ENCODE results near the gene UBE2E2. TPM values are rescaled to one million over a fixed set of nuclear protein-coding genes. Genes with fewer than 3 reads are reported as not detected.

The UBE2E2 gene
- total RNA-seq, 1 experiment from 2014 or later: 54.9 TPM

DNA sequence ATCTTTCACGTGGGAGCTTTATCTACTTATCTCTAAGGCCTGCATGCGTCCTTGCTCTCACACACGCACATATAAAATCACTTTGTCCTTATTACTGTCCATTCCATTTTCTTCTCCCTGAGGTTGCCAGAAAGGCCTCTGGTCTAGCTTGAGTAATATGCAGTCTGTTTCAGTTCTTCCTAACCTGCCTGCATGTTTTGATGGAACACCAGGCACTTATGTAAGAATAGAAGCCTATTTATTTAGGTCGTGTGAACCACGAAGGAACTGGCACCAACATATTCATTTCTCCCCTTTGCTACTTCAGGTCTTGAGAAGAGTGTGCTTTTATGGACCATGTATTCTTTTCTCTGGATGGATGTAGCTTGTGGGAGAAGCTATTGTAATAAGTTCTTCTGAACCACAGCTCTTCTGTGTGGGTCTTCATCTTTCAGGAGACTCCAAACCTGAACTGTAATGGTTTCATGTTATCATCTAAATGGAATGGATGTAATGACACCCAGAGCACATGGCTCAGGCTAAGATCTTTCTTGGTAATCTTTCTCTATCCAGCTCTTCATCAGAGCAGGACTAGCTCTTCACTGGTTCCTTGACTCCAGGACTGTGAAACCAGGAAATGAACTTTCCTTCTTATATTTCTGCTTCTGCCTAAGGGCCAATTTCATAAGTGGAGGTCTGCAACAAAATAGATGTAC lies 53.8 kb downstream of the UBE2E2 start (continued):
- TF ChIP-seq, protein P1, sequence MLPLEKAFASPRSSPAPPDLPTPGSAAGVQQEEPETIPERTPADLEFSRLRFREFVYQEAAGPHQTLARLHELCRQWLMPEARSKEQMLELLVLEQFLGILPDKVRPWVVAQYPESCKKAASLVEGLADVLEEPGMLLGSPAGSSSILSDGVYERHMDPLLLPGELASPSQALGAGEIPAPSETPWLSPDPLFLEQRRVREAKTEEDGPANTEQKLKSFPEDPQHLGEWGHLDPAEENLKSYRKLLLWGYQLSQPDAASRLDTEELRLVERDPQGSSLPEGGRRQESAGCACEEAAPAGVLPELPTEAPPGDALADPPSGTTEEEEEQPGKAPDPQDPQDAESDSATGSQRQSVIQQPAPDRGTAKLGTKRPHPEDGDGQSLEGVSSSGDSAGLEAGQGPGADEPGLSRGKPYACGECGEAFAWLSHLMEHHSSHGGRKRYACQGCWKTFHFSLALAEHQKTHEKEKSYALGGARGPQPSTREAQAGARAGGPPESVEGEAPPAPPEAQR (CRISPR knock-in tag; IDR thresholded peaks at IDR 0.05): no peak

DNA sequence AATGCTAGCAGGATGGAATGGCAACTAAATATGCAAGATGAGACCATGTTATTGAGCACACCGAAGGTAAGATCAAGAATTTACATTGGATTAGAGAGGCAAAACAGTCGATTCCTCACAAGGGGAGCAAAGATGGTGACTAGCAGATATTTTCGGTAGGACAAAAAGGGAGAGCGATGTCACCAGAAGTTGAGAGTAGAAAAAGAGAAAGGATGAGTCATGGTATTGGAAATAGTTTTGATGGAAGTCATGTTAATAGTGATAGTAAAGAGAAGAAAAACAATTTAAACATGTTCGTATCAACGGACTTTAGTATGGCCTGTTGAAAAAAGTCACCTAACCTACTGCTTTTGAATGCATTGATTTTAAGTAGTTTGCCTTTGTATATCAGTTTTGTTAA lies 55.0 kb downstream of the UBE2E2 start:
- ATAC-seq (no peak), DNase-seq (ENCODE audit: low spot score) (no peak)
- Mint-ChIP-seq H3K27ac (no peak overlapping the region), H3K4me1 (peaks cover 7% of the 10 kb centered on the region; the same call in 1 of the 2 replicates), H3K4me3 (no peak overlapping the region), H3K36me3 (peaks cover 3% of the 10 kb centered on the region; the same call in 1 of the 2 replicates), H3K27me3 (ENCODE audit: low read depth) (no peaks in the 10 kb centered on the region), H3K9me3 (peaks cover 14% of the 10 kb centered on the region)
- ChIA-PET CTCF (interaction anchor here (0.6 kb wide), 1 partner anchor 189 kb away, joined by 4 read pairs; no protein-coding TSS in a partner anchor), POLR2A (no interaction called here)
- TF ChIP-seq ATF1 (CRISPR knock-in tag; IDR thresholded peaks at IDR 0.05): no peak

DNA sequence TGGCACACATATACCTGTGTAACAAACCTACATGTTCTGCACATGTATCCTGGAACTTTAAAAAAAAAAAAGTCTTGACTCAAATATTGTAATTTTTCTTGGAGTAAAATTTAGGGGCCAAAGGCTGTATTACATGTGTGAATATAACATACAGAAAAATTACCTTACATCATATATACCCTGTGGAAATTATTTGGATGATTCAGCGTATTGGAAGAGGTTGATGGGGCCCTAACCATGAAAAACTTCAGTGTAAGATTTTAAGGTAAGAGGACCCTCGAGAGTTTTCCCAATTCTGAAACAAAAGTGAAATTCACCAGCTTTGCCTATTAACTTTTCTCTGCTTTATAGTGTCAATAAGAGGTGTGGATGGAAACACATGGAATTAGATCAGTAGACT lies 56.4 kb downstream of the UBE2E2 start:
- peaks cover 14% of the 10 kb centered on the region for H3K9me3 Mint-ChIP-seq
- H3K4me3 Mint-ChIP-seq: no peak overlapping the region
- no peak for ATAC-seq
- POLR2A ChIA-PET: no interaction called here
- no peaks in the 10 kb centered on the region for H3K27me3 Mint-ChIP-seq (ENCODE audit: low read depth)
- peaks cover 3% of the 10 kb centered on the region; the same call in 1 of the 2 replicates for H3K36me3 Mint-ChIP-seq
- TF ChIP-seq, protein P2, sequence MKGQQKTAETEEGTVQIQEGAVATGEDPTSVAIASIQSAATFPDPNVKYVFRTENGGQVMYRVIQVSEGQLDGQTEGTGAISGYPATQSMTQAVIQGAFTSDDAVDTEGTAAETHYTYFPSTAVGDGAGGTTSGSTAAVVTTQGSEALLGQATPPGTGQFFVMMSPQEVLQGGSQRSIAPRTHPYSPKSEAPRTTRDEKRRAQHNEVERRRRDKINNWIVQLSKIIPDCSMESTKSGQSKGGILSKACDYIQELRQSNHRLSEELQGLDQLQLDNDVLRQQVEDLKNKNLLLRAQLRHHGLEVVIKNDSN (CRISPR knock-in tag; IDR thresholded peaks at IDR 0.05): no peak
- no peak for TF ChIP-seq NR1H2 (CRISPR knock-in tag; IDR thresholded peaks at IDR 0.05)
- TF ChIP-seq CREB1 (CRISPR knock-in tag; IDR thresholded peaks at IDR 0.05): no peak
- TF ChIP-seq, protein P3, sequence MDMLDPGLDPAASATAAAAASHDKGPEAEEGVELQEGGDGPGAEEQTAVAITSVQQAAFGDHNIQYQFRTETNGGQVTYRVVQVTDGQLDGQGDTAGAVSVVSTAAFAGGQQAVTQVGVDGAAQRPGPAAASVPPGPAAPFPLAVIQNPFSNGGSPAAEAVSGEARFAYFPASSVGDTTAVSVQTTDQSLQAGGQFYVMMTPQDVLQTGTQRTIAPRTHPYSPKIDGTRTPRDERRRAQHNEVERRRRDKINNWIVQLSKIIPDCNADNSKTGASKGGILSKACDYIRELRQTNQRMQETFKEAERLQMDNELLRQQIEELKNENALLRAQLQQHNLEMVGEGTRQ (CRISPR knock-in tag; IDR thresholded peaks at IDR 0.05): no peak
- TF ChIP-seq, protein P4, sequence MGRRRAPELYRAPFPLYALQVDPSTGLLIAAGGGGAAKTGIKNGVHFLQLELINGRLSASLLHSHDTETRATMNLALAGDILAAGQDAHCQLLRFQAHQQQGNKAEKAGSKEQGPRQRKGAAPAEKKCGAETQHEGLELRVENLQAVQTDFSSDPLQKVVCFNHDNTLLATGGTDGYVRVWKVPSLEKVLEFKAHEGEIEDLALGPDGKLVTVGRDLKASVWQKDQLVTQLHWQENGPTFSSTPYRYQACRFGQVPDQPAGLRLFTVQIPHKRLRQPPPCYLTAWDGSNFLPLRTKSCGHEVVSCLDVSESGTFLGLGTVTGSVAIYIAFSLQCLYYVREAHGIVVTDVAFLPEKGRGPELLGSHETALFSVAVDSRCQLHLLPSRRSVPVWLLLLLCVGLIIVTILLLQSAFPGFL (CRISPR knock-in tag; IDR thresholded peaks at IDR 0.05; ENCODE audit: borderline replicate concordance): no peak
- TF ChIP-seq, protein P5, sequence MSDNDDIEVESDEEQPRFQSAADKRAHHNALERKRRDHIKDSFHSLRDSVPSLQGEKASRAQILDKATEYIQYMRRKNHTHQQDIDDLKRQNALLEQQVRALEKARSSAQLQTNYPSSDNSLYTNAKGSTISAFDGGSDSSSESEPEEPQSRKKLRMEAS (CRISPR knock-in tag; IDR thresholded peaks at IDR 0.05): no peak
- TF ChIP-seq FOXK1 (CRISPR knock-in tag; IDR thresholded peaks at IDR 0.05): no peak
- TF ChIP-seq, protein P6, sequence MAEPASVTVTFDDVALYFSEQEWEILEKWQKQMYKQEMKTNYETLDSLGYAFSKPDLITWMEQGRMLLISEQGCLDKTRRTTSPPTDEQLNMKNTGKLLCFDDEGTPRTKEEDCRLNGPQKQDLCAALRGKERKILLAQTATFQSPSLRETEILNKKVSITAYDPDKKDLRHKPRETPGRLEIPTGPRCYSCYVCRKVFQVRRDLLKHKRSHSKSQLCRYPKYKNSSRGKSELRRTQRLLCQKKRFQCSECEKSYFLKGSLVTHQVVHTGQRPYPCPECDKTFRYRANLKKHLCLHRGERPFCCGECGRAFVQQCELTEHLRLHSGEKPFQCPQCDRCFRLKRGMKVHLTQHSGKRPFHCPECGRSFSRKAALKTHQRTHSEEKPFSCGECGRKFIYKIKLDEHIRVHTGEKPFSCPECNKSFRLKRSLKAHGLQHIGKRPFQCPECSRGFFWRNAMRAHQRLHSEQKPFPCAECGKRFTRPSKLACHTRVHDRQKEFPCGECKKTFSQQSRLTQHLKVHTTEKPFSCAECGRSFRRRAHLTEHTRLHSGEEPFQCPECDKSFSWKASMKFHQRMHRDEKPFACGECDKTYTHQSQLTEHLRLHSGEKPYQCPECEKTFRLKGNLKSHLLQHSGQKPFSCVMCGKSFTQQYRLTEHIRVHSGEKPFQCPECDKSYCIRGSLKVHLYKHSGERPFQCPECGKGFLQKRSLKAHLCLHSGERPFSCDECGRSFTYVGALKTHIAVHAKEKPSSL (CRISPR knock-in tag; conservative IDR thresholded peaks at IDR 0.05): no peak
- TF ChIP-seq, protein P7, sequence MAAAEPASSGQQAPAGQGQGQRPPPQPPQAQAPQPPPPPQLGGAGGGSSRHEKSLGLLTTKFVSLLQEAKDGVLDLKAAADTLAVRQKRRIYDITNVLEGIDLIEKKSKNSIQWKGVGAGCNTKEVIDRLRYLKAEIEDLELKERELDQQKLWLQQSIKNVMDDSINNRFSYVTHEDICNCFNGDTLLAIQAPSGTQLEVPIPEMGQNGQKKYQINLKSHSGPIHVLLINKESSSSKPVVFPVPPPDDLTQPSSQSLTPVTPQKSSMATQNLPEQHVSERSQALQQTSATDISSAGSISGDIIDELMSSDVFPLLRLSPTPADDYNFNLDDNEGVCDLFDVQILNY (CRISPR knock-in tag; IDR thresholded peaks at IDR 0.05): no peak
- H3K27ac Mint-ChIP-seq: no peak overlapping the region
- CTCF ChIA-PET: no interaction called here
- no peak for DNase-seq (ENCODE audit: low spot score)
- H3K4me1 Mint-ChIP-seq: peaks cover 10% of the 10 kb centered on the region; the same call in 1 of the 2 replicates

Measured in WTC11 (cell line).